ENCODE results near the gene COL27A1. TPM values are rescaled to one million over a fixed set of nuclear protein-coding genes. Genes with fewer than 3 reads are reported as not detected.

Gene COL27A1
- total RNA-seq, 1 donor from 2014 or later: 65.1 TPM

- Mint-ChIP-seq H3K4me1 (ENCODE audit: unreplicated experiment) (peaks cover 4% of the 10 kb centered on the region), H3K9me3 (no peaks in the 10 kb centered on the region), H3K4me3 (no peak overlapping the region), H3K27me3 (no peaks in the 10 kb centered on the region), H3K27ac (no peak overlapping the region), H3K36me3 (peaks cover 7% of the 10 kb centered on the region)
- DNase-seq (ENCODE audit: extremely low spot score, unreplicated experiment): no peak
- no peak for TF ChIP-seq CTCF (conservative IDR thresholded peaks at IDR 0.05)
These were observed 47.5 kb downstream of the COL27A1 start for GRCh38 chr9:114202849-114203248.

- TF ChIP-seq CTCF (conservative IDR thresholded peaks at IDR 0.05): no peak
- no peaks in the 10 kb centered on the region for H3K9me3 Mint-ChIP-seq
- H3K27me3 Mint-ChIP-seq: no peaks in the 10 kb centered on the region
- H3K36me3 Mint-ChIP-seq: peaks cover 10% of the 10 kb centered on the region
- DNase-seq (ENCODE audit: extremely low spot score, unreplicated experiment): no peak
- H3K4me1 Mint-ChIP-seq (ENCODE audit: unreplicated experiment): peaks cover 4% of the 10 kb centered on the region
- H3K4me3 Mint-ChIP-seq: no peak overlapping the region
- no peak overlapping the region for H3K27ac Mint-ChIP-seq
These were observed 48.2 kb downstream of the COL27A1 start for GRCh38 chr9:114203410-114204140.

- peaks cover 4% of the 10 kb centered on the region for H3K4me1 Mint-ChIP-seq (ENCODE audit: unreplicated experiment)
- H3K36me3 Mint-ChIP-seq: peaks cover 9% of the 10 kb centered on the region
- H3K4me3 Mint-ChIP-seq: no peak overlapping the region
These were observed 48.9 kb downstream of the COL27A1 start for GRCh38 chr9:114204265-114204664.

GRCh38 chr9:114205171-114206015 is 50.1 kb downstream of the COL27A1 start:
- peaks cover 9% of the 10 kb centered on the region for H3K36me3 Mint-ChIP-seq
- peaks cover 4% of the 10 kb centered on the region for H3K4me1 Mint-ChIP-seq (ENCODE audit: unreplicated experiment)
- no peak overlapping the region for H3K27ac Mint-ChIP-seq
- DNase-seq (ENCODE audit: extremely low spot score, unreplicated experiment): no peak
- H3K27me3 Mint-ChIP-seq: no peaks in the 10 kb centered on the region
- H3K9me3 Mint-ChIP-seq: no peaks in the 10 kb centered on the region
- TF ChIP-seq CTCF (conservative IDR thresholded peaks at IDR 0.05): no peak
- no peak overlapping the region for H3K4me3 Mint-ChIP-seq

More at GRCh38 chr9:114204265-114204664, 48.9 kb downstream of the COL27A1 start:
- no peaks in the 10 kb centered on the region for H3K27me3 Mint-ChIP-seq
- H3K27ac Mint-ChIP-seq: no peak overlapping the region
- H3K9me3 Mint-ChIP-seq: no peaks in the 10 kb centered on the region
- no peak for DNase-seq (ENCODE audit: extremely low spot score, unreplicated experiment)
- no peak for TF ChIP-seq CTCF (conservative IDR thresholded peaks at IDR 0.05)

GRCh38 chr9:114206221-114206789 is 51.0 kb downstream of the COL27A1 start:
- Mint-ChIP-seq H3K9me3 (no peaks in the 10 kb centered on the region), H3K27ac (no peak overlapping the region), H3K27me3 (no peaks in the 10 kb centered on the region), H3K4me1 (ENCODE audit: unreplicated experiment) (peaks cover 4% of the 10 kb centered on the region), H3K4me3 (no peak overlapping the region), H3K36me3 (peaks cover 9% of the 10 kb centered on the region)
- no peak for TF ChIP-seq CTCF (conservative IDR thresholded peaks at IDR 0.05)
- DNase-seq (ENCODE audit: extremely low spot score, unreplicated experiment): no peak

Data from type B pancreatic cell (in vitro differentiated cells).